Measurements from ENCODE around the gene RMP24.

The RMP24 gene

DNA sequence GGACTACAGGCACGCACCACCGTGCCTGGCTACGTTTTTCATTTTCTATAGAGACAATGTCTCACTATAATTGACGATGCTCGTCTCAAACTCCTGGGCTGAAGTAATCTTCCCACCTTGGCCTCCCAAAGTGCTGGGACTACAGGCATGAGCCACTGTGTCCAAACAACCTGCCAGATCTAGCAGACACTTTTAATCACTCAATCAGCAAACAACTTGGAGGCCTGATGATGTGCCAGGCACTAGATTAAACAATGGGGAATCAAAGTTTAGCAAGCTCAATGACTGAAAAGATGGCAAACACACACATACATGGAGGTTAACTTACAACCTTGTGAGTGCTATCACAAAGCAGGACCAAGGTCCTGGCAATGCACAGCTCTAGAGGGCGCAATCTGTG is 29.8 kb upstream of the RMP24 start:
- no peak overlapping the region for H3K4me3 ChIP-seq (replicated peaks in 1 of 2; ENCODE audit: low read depth in 2 of 2, low read length in 2 of 2)
- TF ChIP-seq, protein P1, sequence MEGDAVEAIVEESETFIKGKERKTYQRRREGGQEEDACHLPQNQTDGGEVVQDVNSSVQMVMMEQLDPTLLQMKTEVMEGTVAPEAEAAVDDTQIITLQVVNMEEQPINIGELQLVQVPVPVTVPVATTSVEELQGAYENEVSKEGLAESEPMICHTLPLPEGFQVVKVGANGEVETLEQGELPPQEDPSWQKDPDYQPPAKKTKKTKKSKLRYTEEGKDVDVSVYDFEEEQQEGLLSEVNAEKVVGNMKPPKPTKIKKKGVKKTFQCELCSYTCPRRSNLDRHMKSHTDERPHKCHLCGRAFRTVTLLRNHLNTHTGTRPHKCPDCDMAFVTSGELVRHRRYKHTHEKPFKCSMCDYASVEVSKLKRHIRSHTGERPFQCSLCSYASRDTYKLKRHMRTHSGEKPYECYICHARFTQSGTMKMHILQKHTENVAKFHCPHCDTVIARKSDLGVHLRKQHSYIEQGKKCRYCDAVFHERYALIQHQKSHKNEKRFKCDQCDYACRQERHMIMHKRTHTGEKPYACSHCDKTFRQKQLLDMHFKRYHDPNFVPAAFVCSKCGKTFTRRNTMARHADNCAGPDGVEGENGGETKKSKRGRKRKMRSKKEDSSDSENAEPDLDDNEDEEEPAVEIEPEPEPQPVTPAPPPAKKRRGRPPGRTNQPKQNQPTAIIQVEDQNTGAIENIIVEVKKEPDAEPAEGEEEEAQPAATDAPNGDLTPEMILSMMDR (IDR thresholded peaks at IDR 0.05; ENCODE audit: low read depth, low read length): no peak

DNA sequence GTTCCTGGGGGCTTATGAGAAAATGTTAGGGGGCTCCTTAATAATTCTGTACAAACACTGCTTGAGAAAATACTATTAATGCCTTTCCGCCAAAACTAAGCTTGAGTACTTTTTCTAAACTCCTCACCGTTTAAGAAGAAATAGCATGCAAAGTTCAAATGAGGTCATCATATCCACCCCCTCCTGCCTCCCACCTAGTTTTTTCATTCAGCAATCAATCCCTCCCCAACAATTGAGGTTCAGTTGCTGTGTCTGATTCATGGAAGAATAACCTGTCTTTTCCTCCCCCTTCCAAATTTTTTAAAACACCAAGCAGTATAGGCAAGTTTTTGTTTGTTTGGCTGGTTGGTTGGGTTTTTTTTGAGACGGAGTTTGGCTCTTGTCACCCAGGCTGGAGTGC is 24.4 kb upstream of the RMP24 start:
- TF ChIP-seq, protein P1 (IDR thresholded peaks at IDR 0.05; ENCODE audit: low read depth, low read length): no peak
- no peak overlapping the region for H3K4me3 ChIP-seq (replicated peaks in 1 of 2; ENCODE audit: low read depth in 2 of 2, low read length in 2 of 2)
- DNase-seq (ENCODE audit: low read depth in 2 of 2): no peak

More for the DNA sequence above, 29.8 kb upstream of the RMP24 start:
- no peak for DNase-seq (ENCODE audit: low read depth in 2 of 2)

DNA sequence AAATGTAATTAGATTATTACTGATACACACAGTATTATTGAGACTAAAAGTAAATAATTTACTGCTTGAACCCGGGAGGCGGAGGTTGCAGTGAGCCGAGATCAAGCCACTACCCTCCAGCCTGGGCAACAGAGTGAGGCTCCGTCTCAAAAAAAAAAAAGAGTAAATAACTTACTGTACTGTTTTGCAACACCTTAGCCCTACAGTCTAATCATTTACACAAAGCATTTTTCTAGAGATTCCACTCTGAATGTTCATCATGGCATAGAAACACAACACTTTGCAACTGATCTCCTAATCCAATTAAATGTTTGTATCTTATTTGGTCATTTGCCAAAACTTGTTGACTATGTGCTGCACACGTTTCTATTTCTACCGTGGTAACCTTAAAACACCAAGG is 23.4 kb upstream of the RMP24 start:
- no peak for DNase-seq (ENCODE audit: low read depth in 2 of 2)
- no peak overlapping the region for H3K4me3 ChIP-seq (replicated peaks in 1 of 2; ENCODE audit: low read depth in 2 of 2, low read length in 2 of 2)
- TF ChIP-seq, protein P1 (IDR thresholded peaks at IDR 0.05; ENCODE audit: low read depth, low read length): no peak

DNA sequence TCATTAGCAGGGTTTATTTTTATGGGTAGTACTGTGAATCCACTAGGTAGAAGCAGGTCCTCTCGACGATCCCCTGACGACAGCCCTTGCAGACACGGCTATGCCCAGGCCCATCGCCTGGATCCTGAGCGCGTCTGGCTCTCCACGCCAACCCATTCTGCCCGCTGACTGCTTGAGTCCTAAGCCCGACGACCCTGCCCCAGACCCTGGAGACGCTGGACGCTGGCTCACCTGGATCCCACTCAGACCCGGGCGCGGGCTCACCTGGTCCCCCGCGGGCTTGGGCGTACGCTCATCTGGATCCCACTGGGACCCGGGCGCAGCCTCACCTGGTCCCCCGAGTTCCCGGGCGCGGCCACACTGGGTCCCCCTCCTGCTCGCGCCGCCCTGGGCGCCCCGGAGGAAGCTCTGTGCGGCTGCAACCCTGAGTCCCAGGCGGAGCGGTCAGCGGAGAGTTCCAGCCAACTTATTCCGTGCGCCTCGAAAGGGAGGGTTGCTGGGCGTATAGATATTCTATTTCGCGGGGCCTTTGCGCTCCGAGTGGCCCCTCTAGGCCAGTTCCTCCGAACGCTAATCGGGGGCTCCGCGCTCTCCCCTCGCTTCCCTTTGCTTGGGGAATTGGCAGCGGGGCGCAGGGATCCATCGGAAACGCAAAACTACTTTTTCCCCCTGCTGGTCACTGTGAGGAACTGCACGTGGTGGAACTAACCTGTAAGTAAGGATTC is 22.4 kb upstream of the RMP24 start:
- peak; percentile 73 for DNase-seq (ENCODE audit: low read depth in 2 of 2)
- TF ChIP-seq, protein P1 (IDR thresholded peaks at IDR 0.05; ENCODE audit: low read depth, low read length): peak; percentile 95
- H3K4me3 ChIP-seq (replicated peaks in 1 of 2; ENCODE audit: low read depth in 2 of 2, low read length in 2 of 2): peak overlapping the region; percentile 55 to 60

DNA sequence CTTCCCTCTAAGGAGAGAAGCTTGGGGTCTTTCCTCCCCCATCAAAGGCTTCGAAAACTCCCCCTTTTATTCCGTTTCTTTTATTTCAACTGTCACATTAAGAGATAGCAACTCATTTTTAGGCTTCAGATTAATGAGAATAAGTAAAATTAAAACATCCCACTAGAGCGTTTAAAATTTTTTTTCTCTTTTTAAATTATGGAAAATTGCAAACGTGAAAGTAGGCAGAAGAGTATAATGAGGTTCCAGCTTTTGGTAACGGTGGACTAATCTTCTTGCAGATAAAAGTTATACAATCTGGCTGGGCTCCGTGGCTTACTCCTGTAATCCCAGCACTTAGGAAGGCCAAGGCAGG is 21.9 kb upstream of the RMP24 start:
- no peak overlapping the region for H3K4me3 ChIP-seq (replicated peaks in 1 of 2; ENCODE audit: low read depth in 2 of 2, low read length in 2 of 2)
- TF ChIP-seq, protein P1 (IDR thresholded peaks at IDR 0.05; ENCODE audit: low read depth, low read length): no peak
- no peak for DNase-seq (ENCODE audit: low read depth in 2 of 2)

DNA sequence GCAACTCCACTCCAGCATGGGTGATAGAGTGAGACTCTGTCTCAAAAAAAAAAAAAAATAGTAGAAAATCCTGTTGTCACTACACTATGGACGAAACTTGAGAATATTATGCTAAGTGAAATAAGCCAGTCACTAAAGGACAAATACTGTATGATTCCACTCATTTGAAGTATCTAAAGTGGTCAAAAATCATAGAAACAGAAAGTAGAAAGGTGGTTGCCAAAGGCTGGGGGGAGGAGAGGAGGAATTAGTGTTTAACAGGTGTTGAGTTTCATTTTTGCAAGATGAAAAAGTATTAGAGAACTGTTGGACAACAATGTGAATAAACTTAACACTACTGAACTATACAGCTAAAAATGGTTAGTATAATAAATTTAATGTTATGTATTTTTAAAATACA is 18.8 kb upstream of the RMP24 start:
- TF ChIP-seq, protein P1 (IDR thresholded peaks at IDR 0.05; ENCODE audit: low read depth, low read length): no peak
- DNase-seq (ENCODE audit: low read depth in 2 of 2): no peak
- H3K4me3 ChIP-seq (replicated peaks in 1 of 2; ENCODE audit: low read depth in 2 of 2, low read length in 2 of 2): no peak overlapping the region

DNA sequence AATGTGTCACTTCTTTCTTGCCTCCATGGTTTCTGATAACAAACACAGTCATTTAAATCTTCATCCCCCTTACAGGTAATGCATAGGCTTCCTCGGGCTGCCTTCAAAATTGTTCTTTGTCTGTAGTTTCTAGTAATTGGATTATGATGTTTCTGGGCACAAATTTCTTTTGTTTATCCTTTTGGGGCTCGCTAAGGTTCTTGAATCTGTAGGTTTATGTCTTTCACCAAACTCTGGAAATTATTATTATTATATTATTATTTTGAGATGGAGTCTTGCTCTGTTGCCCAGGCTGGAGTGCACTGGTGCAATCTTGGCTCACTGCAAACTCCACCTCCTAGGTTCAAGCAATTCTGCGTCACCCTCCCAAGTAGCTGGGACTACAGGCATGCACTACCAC is 16.3 kb upstream of the RMP24 start:
- no peak overlapping the region for H3K4me3 ChIP-seq (replicated peaks in 1 of 2; ENCODE audit: low read depth in 2 of 2, low read length in 2 of 2)
- no peak for DNase-seq (ENCODE audit: low read depth in 2 of 2)
- TF ChIP-seq, protein P1 (IDR thresholded peaks at IDR 0.05; ENCODE audit: low read depth, low read length): no peak

Data from cardiac fibroblast (primary cell).